Upper lobe of left lung (tissue), 4 donors: ENCODE measurements around the gene UBQLN1.

Source experiments
- POLR2A ChIP-seq, 4 donors: fragments of 450-650 bp; IDR thresholded peaks; one replicate each; pipeline ENCODE4 v1.5.1; 2016 to 2017; ENCODE audit warnings: antibody characterized with exemption in 4 of 4, mild to moderate bottlenecking in 2 of 4
- TF ChIP-seq, protein P1 (sequence below), 6 experiments: fragments of 450-650 bp in 4 of 6; fragments of 200-600 bp in 2 of 6; sonication (generic) in 2 of 6; IDR thresholded peaks; one replicate each; pipeline ENCODE4 v1.5.1; 2016 to 2019; ENCODE audit warnings: antibody characterized with exemption in 6 of 6

DNA sequence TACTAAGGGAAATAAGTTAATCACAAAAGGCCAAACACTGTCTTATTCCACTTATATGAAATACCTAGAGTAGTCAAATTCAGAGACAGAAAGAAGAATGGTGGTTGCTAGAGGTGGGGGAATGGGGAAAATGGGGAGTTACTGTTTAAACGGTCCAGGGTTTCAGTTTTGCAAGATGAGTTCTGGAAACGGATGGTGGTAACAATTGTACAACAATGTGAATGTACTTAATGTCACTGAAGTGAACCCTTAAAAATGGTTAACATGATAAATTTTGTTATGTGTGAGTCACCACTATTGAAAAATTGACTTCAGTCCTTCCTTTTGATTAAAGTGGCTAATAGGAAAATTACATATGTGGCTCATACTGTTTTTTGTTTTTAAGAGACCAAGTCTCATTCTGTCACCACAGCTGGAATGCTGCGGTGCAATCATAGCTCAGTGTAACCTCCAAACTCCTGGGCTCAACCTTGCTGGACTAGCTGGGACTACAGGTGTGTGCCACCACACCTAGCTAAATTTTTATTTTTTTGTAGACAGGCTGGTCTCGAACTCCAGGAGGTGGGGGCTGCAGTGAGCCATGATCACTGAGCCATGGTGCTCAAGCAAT is 8.7 kb downstream of the UBQLN1 start:
- TF ChIP-seq, protein P1, sequence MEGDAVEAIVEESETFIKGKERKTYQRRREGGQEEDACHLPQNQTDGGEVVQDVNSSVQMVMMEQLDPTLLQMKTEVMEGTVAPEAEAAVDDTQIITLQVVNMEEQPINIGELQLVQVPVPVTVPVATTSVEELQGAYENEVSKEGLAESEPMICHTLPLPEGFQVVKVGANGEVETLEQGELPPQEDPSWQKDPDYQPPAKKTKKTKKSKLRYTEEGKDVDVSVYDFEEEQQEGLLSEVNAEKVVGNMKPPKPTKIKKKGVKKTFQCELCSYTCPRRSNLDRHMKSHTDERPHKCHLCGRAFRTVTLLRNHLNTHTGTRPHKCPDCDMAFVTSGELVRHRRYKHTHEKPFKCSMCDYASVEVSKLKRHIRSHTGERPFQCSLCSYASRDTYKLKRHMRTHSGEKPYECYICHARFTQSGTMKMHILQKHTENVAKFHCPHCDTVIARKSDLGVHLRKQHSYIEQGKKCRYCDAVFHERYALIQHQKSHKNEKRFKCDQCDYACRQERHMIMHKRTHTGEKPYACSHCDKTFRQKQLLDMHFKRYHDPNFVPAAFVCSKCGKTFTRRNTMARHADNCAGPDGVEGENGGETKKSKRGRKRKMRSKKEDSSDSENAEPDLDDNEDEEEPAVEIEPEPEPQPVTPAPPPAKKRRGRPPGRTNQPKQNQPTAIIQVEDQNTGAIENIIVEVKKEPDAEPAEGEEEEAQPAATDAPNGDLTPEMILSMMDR (IDR thresholded peaks at IDR 0.05) = no peak
- TF ChIP-seq POLR2A (IDR thresholded peaks at IDR 0.05) = no peak
